Panc1 (cell line): ENCODE results near the gene TLX1.

ENCODE experiments used
- CTCF ChIP-seq: fragments of 450-650 bp; IDR thresholded peaks from 2 replicates; pipeline ENCODE4 v1.5.1; 2017; ENCODE audit warnings: mild to moderate bottlenecking
- POLR2AphosphoS5 ChIP-seq: IDR thresholded peaks from 2 replicates; pipeline ENCODE4 v1.6.1; 2012; ENCODE audit warnings: mild to moderate bottlenecking, low read depth, low read length, moderate library complexity
- REST ChIP-seq, 2 experiments: IDR thresholded peaks; 2 replicates each; pipeline ENCODE4 v1.6.1; 2011 to 2012; ENCODE audit warnings: low read depth in 2 of 2, control low read depth in 1 of 2, low read length in 1 of 2, mild to moderate bottlenecking in 1 of 2, moderate library complexity in 1 of 2; ENCODE audit not compliant: insufficient read depth in 1 of 2
- SIN3A ChIP-seq: IDR thresholded peaks from 2 replicates; pipeline ENCODE4 v1.6.1; 2012; ENCODE audit warnings: low read depth, mild to moderate bottlenecking, low read length, moderate library complexity, borderline replicate concordance; ENCODE audit not compliant: insufficient read depth

DNA sequence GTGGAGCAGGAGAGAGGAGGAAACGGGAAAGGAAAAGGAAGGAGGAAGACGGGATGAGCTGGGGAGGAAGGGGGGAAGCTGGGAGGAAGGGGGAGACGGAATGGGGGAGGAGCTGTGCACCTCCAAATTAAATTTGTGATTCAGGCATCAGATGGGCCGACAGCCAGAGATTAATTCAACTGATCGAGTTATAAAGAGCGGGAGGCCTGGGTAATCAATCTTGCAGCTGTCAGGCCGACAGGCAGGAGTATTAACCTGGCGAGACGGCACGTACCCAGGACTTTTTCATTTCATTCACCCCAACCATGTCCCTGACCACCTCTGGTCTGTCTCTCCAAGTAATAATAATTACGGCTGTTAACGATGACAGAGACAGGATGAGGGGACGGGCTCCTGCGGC is 43.1 kb upstream of the TLX1 start:
- TF ChIP-seq CTCF (no peak), REST (IDR thresholded peaks at IDR 0.05; ENCODE audit: insufficient read depth in 1 of 2, low read depth in 2 of 2, low read length in 1 of 2) (no peak), SIN3A (no peak), POLR2AphosphoS5 (no peak)
